ENCODE results near the gene PANX1. TPM values are rescaled to one million over a fixed set of nuclear protein-coding genes. Genes with fewer than 3 reads are reported as not detected.

Gene PANX1
- total RNA-seq, 1 donor = 92.4 TPM

DNA sequence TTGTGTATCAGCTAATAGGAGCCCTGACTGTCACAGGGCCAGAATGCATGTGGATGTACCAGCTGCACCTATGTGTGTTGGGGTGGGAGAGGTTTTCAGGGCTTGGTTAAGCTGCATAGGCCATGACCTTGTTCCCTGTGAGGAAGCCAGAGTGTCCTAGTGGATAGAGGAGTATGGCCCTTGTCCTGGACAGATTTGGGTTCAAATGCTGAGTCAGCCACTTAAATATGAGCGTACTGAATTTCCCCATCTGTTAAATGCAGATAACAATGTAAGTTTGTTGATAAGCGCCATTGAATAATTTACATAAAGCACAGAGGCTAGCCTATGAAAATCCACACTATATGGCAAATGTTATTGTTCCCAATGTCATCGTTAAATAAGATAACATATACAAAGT is 74.4 kb downstream of the PANX1 start:
- no peak overlapping the region for H3K4me3 ChIP-seq (ENCODE audit: low read depth, low read length)
- DNase-seq (ENCODE audit: low read depth) = no peak
- TF ChIP-seq, protein P1, sequence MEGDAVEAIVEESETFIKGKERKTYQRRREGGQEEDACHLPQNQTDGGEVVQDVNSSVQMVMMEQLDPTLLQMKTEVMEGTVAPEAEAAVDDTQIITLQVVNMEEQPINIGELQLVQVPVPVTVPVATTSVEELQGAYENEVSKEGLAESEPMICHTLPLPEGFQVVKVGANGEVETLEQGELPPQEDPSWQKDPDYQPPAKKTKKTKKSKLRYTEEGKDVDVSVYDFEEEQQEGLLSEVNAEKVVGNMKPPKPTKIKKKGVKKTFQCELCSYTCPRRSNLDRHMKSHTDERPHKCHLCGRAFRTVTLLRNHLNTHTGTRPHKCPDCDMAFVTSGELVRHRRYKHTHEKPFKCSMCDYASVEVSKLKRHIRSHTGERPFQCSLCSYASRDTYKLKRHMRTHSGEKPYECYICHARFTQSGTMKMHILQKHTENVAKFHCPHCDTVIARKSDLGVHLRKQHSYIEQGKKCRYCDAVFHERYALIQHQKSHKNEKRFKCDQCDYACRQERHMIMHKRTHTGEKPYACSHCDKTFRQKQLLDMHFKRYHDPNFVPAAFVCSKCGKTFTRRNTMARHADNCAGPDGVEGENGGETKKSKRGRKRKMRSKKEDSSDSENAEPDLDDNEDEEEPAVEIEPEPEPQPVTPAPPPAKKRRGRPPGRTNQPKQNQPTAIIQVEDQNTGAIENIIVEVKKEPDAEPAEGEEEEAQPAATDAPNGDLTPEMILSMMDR (IDR thresholded peaks at IDR 0.05; ENCODE audit: insufficient read depth, low read depth, low read length) = no peak

DNA sequence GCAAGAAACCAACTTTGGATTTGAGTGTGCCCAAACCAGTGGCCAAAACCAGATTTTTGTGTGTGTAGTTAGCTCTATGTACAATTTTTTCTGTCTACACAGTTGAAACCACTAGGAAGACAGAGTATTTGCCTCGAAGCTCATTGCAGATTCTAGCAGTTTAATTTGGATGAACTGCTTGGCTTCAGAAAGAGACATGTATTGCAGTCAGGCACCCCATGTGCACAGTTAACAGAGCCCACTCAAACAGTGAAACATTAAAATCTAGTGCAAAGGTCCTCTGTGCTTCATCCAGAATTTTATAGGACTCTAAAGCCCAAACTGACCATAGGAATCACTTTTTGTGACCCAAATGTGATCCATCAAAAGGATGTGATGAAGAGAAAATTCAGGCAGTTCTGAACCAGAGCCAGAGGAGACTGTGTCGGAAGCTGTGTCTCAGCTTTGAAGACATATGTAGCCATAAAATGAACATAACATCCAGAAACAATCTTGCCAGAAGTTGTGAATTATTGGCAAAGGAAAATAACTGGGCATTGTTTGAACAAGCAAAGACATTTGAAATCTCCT is 82.7 kb downstream of the PANX1 start:
- TF ChIP-seq, protein P1 (IDR thresholded peaks at IDR 0.05; ENCODE audit: insufficient read depth, low read depth, low read length) = no peak
- no peak overlapping the region for H3K4me3 ChIP-seq (ENCODE audit: low read depth, low read length)
- no peak for DNase-seq (ENCODE audit: low read depth)

DNA sequence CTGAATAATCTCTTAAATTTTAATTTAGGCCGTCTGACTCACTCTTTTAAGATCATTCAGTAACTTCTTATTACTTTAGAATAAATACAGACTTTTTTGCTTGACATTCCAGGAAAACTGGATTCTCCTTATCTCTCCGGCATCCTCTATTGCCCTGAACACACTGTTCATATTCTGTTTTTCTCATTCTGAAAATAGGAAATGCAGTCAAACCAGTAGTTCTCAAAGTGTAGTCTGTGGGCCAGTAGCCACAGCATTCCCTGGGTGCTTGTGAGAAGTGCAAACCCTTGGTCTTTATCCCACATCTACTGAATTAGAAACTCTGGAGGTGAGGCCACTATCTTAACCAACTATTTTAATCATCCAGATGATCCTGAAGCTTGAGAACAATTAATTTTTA is 84.3 kb downstream of the PANX1 start:
- DNase-seq (ENCODE audit: low read depth) = no peak
- TF ChIP-seq, protein P1 (IDR thresholded peaks at IDR 0.05; ENCODE audit: insufficient read depth, low read depth, low read length) = no peak
- no peak overlapping the region for H3K4me3 ChIP-seq (ENCODE audit: low read depth, low read length)

DNA sequence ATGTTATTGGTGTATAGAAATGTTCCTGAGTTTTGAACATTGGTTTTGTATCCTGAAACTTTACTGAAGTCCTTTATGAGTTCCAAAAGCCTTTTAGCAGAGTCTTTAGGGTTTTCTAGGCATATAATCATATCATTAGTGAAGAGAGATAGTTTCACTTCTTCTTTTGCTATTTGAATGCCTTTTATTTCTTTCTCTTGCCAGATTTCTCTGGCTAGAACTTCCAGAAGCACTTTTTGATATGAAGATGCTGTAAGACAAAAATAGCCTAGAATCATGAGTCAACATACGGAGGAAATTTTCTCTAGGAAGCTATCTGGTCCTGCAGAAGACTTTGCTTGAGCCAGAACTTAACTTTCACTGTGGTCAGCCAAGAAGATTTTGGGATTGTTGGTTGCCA is 89.1 kb downstream of the PANX1 start:
- no peak for DNase-seq (ENCODE audit: low read depth)
- H3K4me3 ChIP-seq (ENCODE audit: low read depth, low read length) = no peak overlapping the region
- TF ChIP-seq, protein P1 (IDR thresholded peaks at IDR 0.05; ENCODE audit: insufficient read depth, low read depth, low read length) = no peak

DNA sequence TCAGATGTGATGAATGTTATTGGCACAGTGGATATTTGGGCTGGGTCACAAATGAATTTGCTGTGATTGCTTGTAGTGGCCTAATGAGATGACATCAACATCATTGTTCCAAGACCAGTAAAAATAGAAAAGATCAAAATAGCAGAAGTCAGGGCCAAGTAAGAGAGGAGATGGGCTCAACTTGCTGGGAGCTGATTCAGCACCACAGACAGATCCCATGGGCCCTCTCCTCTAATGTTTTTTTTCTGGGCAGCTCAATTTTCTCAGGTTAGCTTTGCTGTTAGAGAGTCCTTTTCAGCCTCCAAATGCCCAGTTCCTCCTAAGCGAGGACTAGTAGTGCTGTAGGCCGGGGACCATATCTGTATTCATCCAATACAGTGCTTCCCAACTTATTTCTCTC is 89.7 kb downstream of the PANX1 start:
- DNase-seq (ENCODE audit: low read depth) = no peak
- TF ChIP-seq, protein P1 (IDR thresholded peaks at IDR 0.05; ENCODE audit: insufficient read depth, low read depth, low read length) = no peak
- no peak overlapping the region for H3K4me3 ChIP-seq (ENCODE audit: low read depth, low read length)

DNA sequence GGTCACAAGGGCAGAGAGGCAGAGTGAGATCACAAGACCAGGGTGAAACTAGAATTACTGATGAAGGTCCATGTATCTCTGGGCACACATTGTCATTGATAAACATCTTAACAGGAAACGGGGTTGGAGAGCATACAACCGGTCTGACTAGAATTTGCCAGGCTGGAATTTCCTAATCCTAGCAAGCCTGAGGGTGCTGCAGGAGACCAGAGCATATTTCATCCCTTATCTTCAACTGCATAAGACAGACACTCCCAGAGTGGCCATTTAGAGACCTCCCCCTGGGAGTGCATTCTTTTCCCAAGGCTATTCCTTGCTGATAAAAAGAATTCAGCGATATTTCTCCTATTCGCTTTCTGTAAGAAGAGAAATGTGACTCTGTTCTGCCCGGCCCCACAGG is 91.1 kb downstream of the PANX1 start:
- DNase-seq (ENCODE audit: low read depth) = no peak
- no peak overlapping the region for H3K4me3 ChIP-seq (ENCODE audit: low read depth, low read length)
- TF ChIP-seq, protein P1 (IDR thresholded peaks at IDR 0.05; ENCODE audit: insufficient read depth, low read depth, low read length) = no peak

DNA sequence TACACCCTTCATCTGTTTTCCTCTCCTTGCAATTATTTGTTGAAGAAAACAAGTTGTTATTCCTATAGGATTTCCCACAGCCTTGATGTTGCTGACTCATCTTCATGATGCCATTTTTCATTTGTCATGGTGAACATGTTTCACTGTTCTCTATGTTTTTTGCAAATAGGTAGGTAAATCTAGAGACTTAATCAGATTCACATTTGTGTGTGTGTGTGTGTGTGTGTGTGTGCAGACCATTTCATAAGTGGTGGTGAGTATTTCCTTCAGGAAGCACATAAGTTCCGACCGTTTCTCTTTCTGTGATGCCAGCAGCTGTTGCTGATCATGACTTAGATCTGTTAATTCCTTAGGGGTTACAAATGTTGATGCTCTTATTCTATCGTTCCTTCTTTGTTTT is 95.4 kb downstream of the PANX1 start:
- peak; percentile 13 for DNase-seq (ENCODE audit: low read depth)
- TF ChIP-seq, protein P1 (IDR thresholded peaks at IDR 0.05; ENCODE audit: insufficient read depth, low read depth, low read length) = no peak
- no peak overlapping the region for H3K4me3 ChIP-seq (ENCODE audit: low read depth, low read length)

All from fibroblast of villous mesenchyme (primary cell).